CD4-positive, alpha-beta T cell (primary cell): ENCODE measurements around the gene SOX8. TPM values are rescaled to one million over a fixed set of nuclear protein-coding genes. Genes with fewer than 3 reads are reported as not detected.

Experiments
- ATAC-seq: fragments of 200-7000 bp; cut with Tn5 transposase; one replicate; pipeline ENCODE4 v1.10.0; 2022; ENCODE audit warnings: mild to moderate bottlenecking; ENCODE audit not compliant: poor library complexity
- CTCF ChIA-PET: fragments of 350-600 bp; sonication (Branson Sonifier 250); formaldehyde crosslinking; loops from one replicate; lab custom pipeline; 2021; ENCODE audit warnings: antibody characterized with exemption, inconsistent platforms; lab: Charles Lee
- POLR2A ChIA-PET: fragments of 350-600 bp; sonication (Branson Sonifier 250); formaldehyde crosslinking; loops from one replicate; lab custom pipeline; 2021; ENCODE audit warnings: antibody characterized with exemption, inconsistent platforms; lab: Charles Lee
- DNase-seq, 14 experiments: peaks; one replicate each; pipeline ENCODE4 v3.0.0-alpha.2; 2013 to 2020; ENCODE audit warnings: mixed read lengths in 2 of 14
- H3K27ac ChIP-seq, 2 donors: one replicate each; pipeline versions ENCODE4 v1.5.1 to v1.7.0; 2013; ENCODE audit warnings: low read length in 2 of 2, low read depth in 1 of 2, mild to moderate bottlenecking in 1 of 2
- H3K27me3 ChIP-seq, 2 experiments: 1 replicate in 1 of 2; 2 replicates in 1 of 2; pipeline versions ENCODE4 v1.6.1 to v1.7.0; 2013; ENCODE audit warnings: low read length in 2 of 2, control low read depth in 1 of 2, mild to moderate bottlenecking in 1 of 2, moderate library complexity in 1 of 2; ENCODE audit not compliant: insufficient read depth in 2 of 2, control insufficient read depth in 1 of 2
- H3K36me3 ChIP-seq: one replicate; pipeline ENCODE4 v1.6.1; 2013; ENCODE audit warnings: low read length, control low read depth; ENCODE audit not compliant: insufficient read depth
- H3K4me1 ChIP-seq: one replicate; pipeline ENCODE4 v1.6.1; 2013; ENCODE audit warnings: low read length, control low read depth; ENCODE audit not compliant: insufficient read depth
- H3K4me3 ChIP-seq: one replicate; pipeline ENCODE4 v1.5.1; 2013; ENCODE audit warnings: mild to moderate bottlenecking, low read length, moderate library complexity
- H3K9me3 ChIP-seq, 2 experiments: 1 replicate in 1 of 2; 2 replicates in 1 of 2; pipeline versions ENCODE4 v1.6.1 to v1.7.0; 2013; ENCODE audit warnings: low read length in 2 of 2, mild to moderate bottlenecking in 2 of 2, control low read depth in 1 of 2, moderate library complexity in 1 of 2; ENCODE audit not compliant: control insufficient read depth in 1 of 2, insufficient read depth in 1 of 2
- H3K27ac Mint-ChIP-seq: one replicate; pipeline ENCODE4 v1.8.0; 2020; ENCODE audit warnings: mixed read lengths
- H3K27me3 Mint-ChIP-seq: one replicate; pipeline ENCODE4 v1.8.0; 2021; ENCODE audit warnings: mixed read lengths
- H3K36me3 Mint-ChIP-seq: one replicate; pipeline ENCODE4 v1.8.0; 2021; ENCODE audit warnings: low read depth, mixed read lengths
- H3K4me1 Mint-ChIP-seq: one replicate; pipeline ENCODE4 v1.8.0; 2021; ENCODE audit warnings: low read depth, mixed read lengths
- H3K4me3 Mint-ChIP-seq: one replicate; pipeline ENCODE4 v1.8.0; 2020; ENCODE audit warnings: mild to moderate bottlenecking, mixed read lengths
- H3K9me3 Mint-ChIP-seq: one replicate; pipeline ENCODE4 v1.8.0; 2020; ENCODE audit warnings: mixed read lengths
- CTCF ChIP-seq: fragments of 200-600 bp; IDR thresholded peaks from one replicate; pipeline ENCODE4 v1.8.0; 2022; ENCODE audit warnings: antibody characterized with exemption, mild to moderate bottlenecking
- intact Hi-C, 2 experiments: fragments of 100-400 bp; cut with DNase I in 1 of 2; cut with micrococcal nuclease in 1 of 2; formaldehyde crosslinking; loops; one replicate each; pipeline versions ENCODE4 v1.15.1 to v1.9.0; 2023 to 2025; cut with DNase I, micrococcal nuclease
- total RNA-seq, 174 experiments: library from RNA in 2 of 174; stranded (reverse) in 2 of 174; gene quantifications; one replicate each; pipeline ENCODE4 v1.2.3 and lab custom pipeline; 2021 to 2026

Gene SOX8
- total RNA-seq, 2 experiments from 2014 or later, result 1.4 to 2.3 TPM

GRCh38 chr16:939311-939710 is 42.3 kb upstream of the SOX8 start:
- peaks cover 6% of the 10 kb centered on the region for H3K9me3 Mint-ChIP-seq
- H3K36me3 Mint-ChIP-seq, result peaks cover 63% of the 10 kb centered on the region
- intact Hi-C loops, result no loop called here
- Histone ChIP-seq H3K4me1 (no peaks in the 10 kb centered on the region), H3K4me3 (no peak overlapping the region), H3K27me3 (no peaks in the 10 kb centered on the region), H3K9me3 (peaks cover 13 to 24% of the 10 kb centered on the region in 2 experiments), H3K27ac (no peak overlapping the region), H3K36me3 (peaks cover 12% of the 10 kb centered on the region)
- ATAC-seq (no peak), DNase-seq (no peak)
- TF ChIP-seq CTCF, result no peak
- no peaks in the 10 kb centered on the region for H3K27me3 Mint-ChIP-seq
- H3K27ac Mint-ChIP-seq, result no peak overlapping the region
- POLR2A ChIA-PET, result no interaction called here
- CTCF ChIA-PET, result no interaction called here
- H3K4me1 Mint-ChIP-seq, result no peaks in the 10 kb centered on the region
- H3K4me3 Mint-ChIP-seq, result no peak overlapping the region

DNA sequence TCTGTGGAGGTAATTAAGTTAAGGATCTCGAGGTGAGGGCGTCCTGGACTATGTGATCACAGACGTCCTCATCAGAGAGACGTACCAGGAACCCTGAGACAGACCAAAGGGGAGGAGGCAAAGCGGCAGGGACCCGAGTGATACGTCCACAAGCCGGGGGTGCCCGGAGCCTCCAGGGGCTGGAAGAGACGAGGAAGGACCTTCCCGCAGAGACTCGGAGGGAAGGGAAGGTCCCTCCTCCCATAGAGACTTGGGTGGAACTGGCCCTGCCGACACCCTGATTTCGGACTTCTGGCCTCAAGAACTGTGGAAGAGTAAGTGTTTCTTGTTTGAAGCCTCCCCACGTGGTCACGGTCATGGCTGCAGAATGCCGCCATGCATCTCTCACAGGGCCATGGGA is 41.6 kb upstream of the SOX8 start:
- no peaks in the 10 kb centered on the region for H3K4me1 ChIP-seq
- Mint-ChIP-seq H3K4me1 (no peaks in the 10 kb centered on the region), H3K4me3 (no peak overlapping the region), H3K36me3 (peaks cover 65% of the 10 kb centered on the region), H3K27me3 (no peaks in the 10 kb centered on the region), H3K9me3 (peaks cover 6% of the 10 kb centered on the region), H3K27ac (no peak overlapping the region)
- peaks cover 15% of the 10 kb centered on the region for H3K36me3 ChIP-seq
- intact Hi-C loops, result no loop called here
- H3K27me3 ChIP-seq, result no peaks in the 10 kb centered on the region
- H3K9me3 ChIP-seq, result peaks cover 13 to 27% of the 10 kb centered on the region in 2 experiments
- ChIA-PET CTCF (no interaction called here), POLR2A (no interaction called here)
- H3K4me3 ChIP-seq, result no peak overlapping the region
- no peak for TF ChIP-seq CTCF
- DNase-seq, result no peak
- no peak overlapping the region for H3K27ac ChIP-seq
- no peak for ATAC-seq

GRCh38 chr16:942436-943060 is 39.0 kb upstream of the SOX8 start:
- POLR2A ChIA-PET, result no interaction called here

More at GRCh38 chr16:942436-943060, 39.0 kb upstream of the SOX8 start:
- Mint-ChIP-seq H3K4me3 (no peak overlapping the region), H3K27me3 (no peaks in the 10 kb centered on the region), H3K4me1 (no peaks in the 10 kb centered on the region), H3K9me3 (peaks cover 6% of the 10 kb centered on the region), H3K27ac (no peak overlapping the region), H3K36me3 (peaks cover 75% of the 10 kb centered on the region)
- Histone ChIP-seq H3K27ac (no peak overlapping the region), H3K9me3 (peaks cover 13 to 27% of the 10 kb centered on the region in 2 experiments), H3K27me3 (no peaks in the 10 kb centered on the region), H3K4me1 (no peaks in the 10 kb centered on the region), H3K36me3 (peaks cover 32% of the 10 kb centered on the region), H3K4me3 (no peak overlapping the region)
- intact Hi-C loops, result no loop called here
- no peak for TF ChIP-seq CTCF
- CTCF ChIA-PET, result no interaction called here
- ATAC-seq (no peak), DNase-seq (no peak)
